D341Med (cell line): Measurements from ENCODE around the gene ABL2.
A peak's percentile ranks its signal among the peaks of the same experiment; 100 is the strongest.

Experiments
- DNase-seq: peaks from one replicate; pipeline ENCODE4 v3.0.0; 2012; ENCODE audit warnings: low spot score

The ABL2 gene

GRCh38 chr1:179129702-179130473 is 99.6 kb downstream of the ABL2 start:
- no peak for DNase-seq

- no peak for DNase-seq
Observed at GRCh38 chr1:179128520-179128919, 101.0 kb downstream of the ABL2 start.

- no peak for DNase-seq
Observed at GRCh38 chr1:179127163-179127895, 102.1 kb downstream of the ABL2 start.

- no peak for DNase-seq
Observed at GRCh38 chr1:179126338-179127060, 103.0 kb downstream of the ABL2 start.

GRCh38 chr1:179124873-179125272 is 104.6 kb downstream of the ABL2 start:
- no peak for DNase-seq

- peak; percentile 58 for DNase-seq
Observed at GRCh38 chr1:179121159-179121938, 108.1 kb downstream of the ABL2 start.

- no peak for DNase-seq
Observed at GRCh38 chr1:179120736-179121135, 108.7 kb downstream of the ABL2 start.

- DNase-seq, result no peak
Observed at GRCh38 chr1:179119513-179119912, 110.0 kb downstream of the ABL2 start.

- DNase-seq, result no peak
Observed at GRCh38 chr1:179115181-179115580, 114.3 kb downstream of the ABL2 start.

- no peak for DNase-seq
Observed at GRCh38 chr1:179108644-179109043, 120.8 kb downstream of the ABL2 start.

- DNase-seq, result peak; percentile 18
Observed at GRCh38 chr1:179107706-179108629, 121.5 kb downstream of the ABL2 start.

- peak; percentile 83 for DNase-seq
Observed at GRCh38 chr1:179105393-179105792, 124.1 kb downstream of the ABL2 start.

GRCh38 chr1:179104611-179105250 is 124.7 kb downstream of the ABL2 start:
- DNase-seq, result peak; percentile 19

- DNase-seq, result no peak
Observed at GRCh38 chr1:179103999-179104398, 125.5 kb downstream of the ABL2 start.

GRCh38 chr1:179101566-179101965 is 127.9 kb downstream of the ABL2 start:
- DNase-seq, result no peak

GRCh38 chr1:179099891-179100290 is 129.6 kb downstream of the ABL2 start:
- no peak for DNase-seq

GRCh38 chr1:179095924-179096323 is 133.6 kb downstream of the ABL2 start:
- DNase-seq, result no peak

- DNase-seq, result peak; percentile 69
Observed at GRCh38 chr1:179095377-179095776, 134.1 kb downstream of the ABL2 start.

GRCh38 chr1:179094818-179095217 is 134.7 kb downstream of the ABL2 start:
- no peak for DNase-seq

- DNase-seq, result no peak
Observed at GRCh38 chr1:179092896-179093461, 136.5 kb downstream of the ABL2 start.
